B cell (primary cell): ENCODE results near the gene GAP43.

Experiments used
- CTCF ChIP-seq: fragments of 200-600 bp; IDR thresholded peaks from one replicate; pipeline ENCODE4 v1.8.0; 2022; ENCODE audit warnings: antibody characterized with exemption, mild to moderate bottlenecking
- EZH2 ChIP-seq: IDR thresholded peaks from 2 replicates; pipeline ENCODE4 v1.6.1; 2012; ENCODE audit warnings: borderline replicate concordance, low read depth, mild to moderate bottlenecking, moderate library complexity, low read length; ENCODE audit not compliant: insufficient read depth, poor library complexity, severe bottlenecking

- no peak for TF ChIP-seq CTCF
- TF ChIP-seq EZH2 = no peak
These were observed 103.8 kb downstream of the GAP43 start for GRCh38 chr3:115727135-115727534.
